Activated CD8-positive, alpha-beta T cell treated with anti-CD3 and anti-CD28 coated beads, Interleukin-2, amount 10 ng/mL, durations not matched to agents 7 days and 5 days (primary cell): ENCODE data around the gene GNAT1. TPM values are rescaled to one million over a fixed set of nuclear protein-coding genes. Genes with fewer than 3 reads are reported as not detected.
"Not testable (repeated sequence)": the region's sequence is repeated elsewhere in the genome, so short reads cannot be mapped to it uniquely, and the experiment has no call there.

Experiments
- ATAC-seq: fragments of 150-1000 bp; cut with Tn5 transposase; one replicate; pipeline ENCODE4 v1.10.0; 2021; ENCODE audit warnings: moderate library complexity
- CTCF ChIA-PET: fragments of 350-600 bp; sonication (Branson Sonifier 250); formaldehyde crosslinking; loops from one replicate; lab custom pipeline; 2021; ENCODE audit warnings: antibody characterized with exemption; lab: Charles Lee
- POLR2A ChIA-PET: fragments of 350-600 bp; sonication (Branson Sonifier 250); formaldehyde crosslinking; loops from one replicate; lab custom pipeline; 2021; ENCODE audit warnings: antibody characterized with exemption; lab: Charles Lee
- DNase-seq: peaks from one replicate; pipeline ENCODE4 v3.0.0-alpha.2; 2020
- H3K27ac Mint-ChIP-seq: one replicate; pipeline ENCODE4 v1.8.0; 2021; ENCODE audit warnings: mild to moderate bottlenecking, mixed read lengths
- H3K27me3 Mint-ChIP-seq: one replicate; pipeline ENCODE4 v1.8.0; 2021; ENCODE audit warnings: low read depth, mixed read lengths
- H3K36me3 Mint-ChIP-seq: one replicate; pipeline ENCODE4 v1.8.0; 2021; ENCODE audit warnings: low read depth, mixed read lengths
- H3K4me1 Mint-ChIP-seq: one replicate; pipeline ENCODE4 v1.8.0; 2021; ENCODE audit warnings: low read depth, mixed read lengths
- H3K4me3 Mint-ChIP-seq: one replicate; pipeline ENCODE4 v1.8.0; 2021; ENCODE audit warnings: mild to moderate bottlenecking, mixed read lengths
- H3K9me3 Mint-ChIP-seq: one replicate; pipeline ENCODE4 v1.8.0; 2022; ENCODE audit warnings: mixed read lengths; ENCODE audit not compliant: insufficient read depth
- total RNA-seq, 2 experiments: library from RNA; stranded (reverse); gene quantifications; one replicate each; pipeline ENCODE4 v1.2.3, GENCODE V29; 2021

GNAT1 gene
- total RNA-seq, 2 experiments from 2014 or later: not detected

GRCh38 chr3:50237754-50238548, 46.5 kb downstream of the GNAT1 start:
- ChIA-PET CTCF (interaction anchor here (0.7 to 6.7 kb wide), 4 partner anchors 7 to 43 kb away, joined by 3 to 122 read pairs (median 4); no protein-coding TSS in a partner anchor), POLR2A (interaction anchor here (0.7 to 3.6 kb wide), 7 partner anchors 9 to 103 kb away, joined by 3 to 24 read pairs (median 5); partner anchors contain the start of genes HYAL3, NAA80 and RASSF1)
- no peaks in the 10 kb centered on the region for H3K27me3 Mint-ChIP-seq
- peaks cover 63% of the 10 kb centered on the region for H3K4me1 Mint-ChIP-seq
- no peaks in the 10 kb centered on the region for H3K9me3 Mint-ChIP-seq
- peak; percentile 93 for DNase-seq
- H3K27ac Mint-ChIP-seq: peak overlapping the region; percentile 93
- H3K36me3 Mint-ChIP-seq: peaks cover 48% of the 10 kb centered on the region
- H3K4me3 Mint-ChIP-seq: peak overlapping the region; percentile 99
- peak; percentile 56 for ATAC-seq

- Mint-ChIP-seq H3K9me3 (no peaks in the 10 kb centered on the region), H3K36me3 (peaks cover 50% of the 10 kb centered on the region), H3K4me3 (peak overlapping the region; percentile 99), H3K27ac (peak overlapping the region; percentile 93), H3K27me3 (no peaks in the 10 kb centered on the region), H3K4me1 (peaks cover 67% of the 10 kb centered on the region)
- no peak for DNase-seq
- CTCF ChIA-PET: interaction anchor here (1.0 to 6.7 kb wide), 2 partner anchors 6 to 44 kb away, joined by 3 to 122 read pairs; no protein-coding TSS in a partner anchor
- POLR2A ChIA-PET: interaction anchor here (1.0 to 3.6 kb wide), 4 partner anchors 8 to 61 kb away, joined by 3 to 24 read pairs (median 12); partner anchors contain the start of genes HYAL3 and NAA80
- ATAC-seq: no peak
These were observed 47.2 kb downstream of the GNAT1 start for GRCh38 chr3:50238549-50239026.

- no peaks in the 10 kb centered on the region for H3K9me3 Mint-ChIP-seq
- ATAC-seq (no peak), DNase-seq (no peak)
- H3K4me1 Mint-ChIP-seq: peaks cover 72% of the 10 kb centered on the region
- H3K27me3 Mint-ChIP-seq: no peaks in the 10 kb centered on the region
- H3K27ac Mint-ChIP-seq: peak overlapping the region; percentile 93
- CTCF ChIA-PET: interaction anchor here (0.8 to 0.9 kb wide), 2 partner anchors 13 to 45 kb away, joined by 3 to 4 read pairs; no protein-coding TSS in a partner anchor
- POLR2A ChIA-PET: no interaction called here
- peak overlapping the region; percentile 99 for H3K4me3 Mint-ChIP-seq
- H3K36me3 Mint-ChIP-seq: peaks cover 57% of the 10 kb centered on the region
These were observed 48.2 kb downstream of the GNAT1 start for GRCh38 chr3:50239649-50240048.

- Mint-ChIP-seq H3K4me1 (peaks cover 76% of the 10 kb centered on the region), H3K36me3 (peaks cover 59% of the 10 kb centered on the region), H3K9me3 (no peaks in the 10 kb centered on the region), H3K27me3 (no peaks in the 10 kb centered on the region), H3K27ac (peak overlapping the region; percentile 95), H3K4me3 (peak overlapping the region; percentile 71)
- ChIA-PET POLR2A (interaction anchor here (1.0 to 4.0 kb wide), 3 partner anchors 13 to 96 kb away, joined by 3 to 17 read pairs (median 4); partner anchors contain the start of gene IFRD2), CTCF (interaction anchor here (1.0 to 4.1 kb wide), 2 partner anchors 13 to 46 kb away, joined by 3 to 55 read pairs; no protein-coding TSS in a partner anchor)
- DNase-seq (no peak), ATAC-seq (no peak)
These were observed 49.8 kb downstream of the GNAT1 start for GRCh38 chr3:50241163-50241562.

GRCh38 chr3:50241713-50242380, 50.4 kb downstream of the GNAT1 start:
- CTCF ChIA-PET: interaction anchor here (0.5 to 4.1 kb wide), 5 partner anchors 14 to 303 kb away, joined by 3 to 55 read pairs (median 3); no protein-coding TSS in a partner anchor
- ATAC-seq: no peak
- POLR2A ChIA-PET: interaction anchor here (1.0 to 4.0 kb wide), 4 partner anchors 14 to 96 kb away, joined by 3 to 17 read pairs (median 4); partner anchors contain the start of gene IFRD2
- peaks cover 57% of the 10 kb centered on the region for H3K36me3 Mint-ChIP-seq
- H3K27me3 Mint-ChIP-seq: no peaks in the 10 kb centered on the region
- H3K4me1 Mint-ChIP-seq: peaks cover 83% of the 10 kb centered on the region
- H3K9me3 Mint-ChIP-seq: no peaks in the 10 kb centered on the region
- DNase-seq: peak; percentile 43
- peak overlapping the region; percentile 95 for H3K27ac Mint-ChIP-seq
- peak overlapping the region; percentile 71 for H3K4me3 Mint-ChIP-seq

- no peak for ATAC-seq
- H3K4me1 Mint-ChIP-seq: peaks cover 88% of the 10 kb centered on the region
- peaks cover 55% of the 10 kb centered on the region for H3K36me3 Mint-ChIP-seq
- ChIA-PET CTCF (interaction anchor here (0.9 to 5.0 kb wide), 7 partner anchors 7 to 79 kb away, joined by 3 to 122 read pairs (median 10); partner anchors contain the start of gene GNAI2), POLR2A (interaction anchor here (1.0 to 4.0 kb wide), 2 partner anchors 14 to 48 kb away, joined by 3 to 17 read pairs; no protein-coding TSS in a partner anchor)
- peak overlapping the region; percentile 95 for H3K27ac Mint-ChIP-seq
- no peaks in the 10 kb centered on the region for H3K27me3 Mint-ChIP-seq
- H3K4me3 Mint-ChIP-seq: peak overlapping the region; percentile 71
- no peaks in the 10 kb centered on the region for H3K9me3 Mint-ChIP-seq
- DNase-seq: peak; percentile 35
These were observed 51.0 kb downstream of the GNAT1 start for GRCh38 chr3:50242381-50242770.

- ATAC-seq (no peak), DNase-seq (peak; percentile 52)
- Mint-ChIP-seq H3K27me3 (no peaks in the 10 kb centered on the region), H3K9me3 (no peaks in the 10 kb centered on the region), H3K27ac (peak overlapping the region; percentile 95), H3K4me1 (peaks cover 88% of the 10 kb centered on the region), H3K36me3 (peaks cover 51% of the 10 kb centered on the region), H3K4me3 (peak overlapping the region; percentile 71)
- ChIA-PET CTCF (interaction anchor here (0.6 to 5.0 kb wide), 11 partner anchors 8 to 409 kb away, joined by 3 to 122 read pairs (median 6); partner anchors contain the start of gene GNAI2), POLR2A (interaction anchor here (1.1 to 4.0 kb wide), 2 partner anchors 15 to 49 kb away, joined by 3 to 17 read pairs; partner anchors contain the start of gene IFRD2)
These were observed 51.6 kb downstream of the GNAT1 start for GRCh38 chr3:50242851-50243542.

GRCh38 chr3:50243543-50243895, 52.1 kb downstream of the GNAT1 start:
- CTCF ChIA-PET: interaction anchor here (0.6 to 5.0 kb wide), 11 partner anchors 8 to 408 kb away, joined by 3 to 122 read pairs (median 6); partner anchors contain the start of gene GNAI2
- no peak for ATAC-seq

GRCh38 chr3:50244813-50245212, 53.4 kb downstream of the GNAT1 start:
- Mint-ChIP-seq H3K4me3 (peak overlapping the region; percentile 76), H3K36me3 (peaks cover 41% of the 10 kb centered on the region), H3K27ac (peak overlapping the region; percentile 91), H3K4me1 (peaks cover 83% of the 10 kb centered on the region)
- not testable (repeated sequence) for H3K9me3 Mint-ChIP-seq, DNase-seq, H3K27me3 Mint-ChIP-seq, ATAC-seq
- ChIA-PET CTCF (interaction anchor here (1.8 to 5.0 kb wide), 3 partner anchors 10 to 19 kb away, joined by 6 to 122 read pairs (median 55); partner anchors contain the start of gene GNAI2), POLR2A (interaction anchor here (2.7 to 4.0 kb wide), 2 partner anchors 17 kb away, joined by 17 to 23 read pairs; no protein-coding TSS in a partner anchor)

More at GRCh38 chr3:50243543-50243895, 52.1 kb downstream of the GNAT1 start:
- H3K4me1 Mint-ChIP-seq: peaks cover 89% of the 10 kb centered on the region
- no peak overlapping the region for H3K4me3 Mint-ChIP-seq
- no peaks in the 10 kb centered on the region for H3K9me3 Mint-ChIP-seq
- peak overlapping the region; percentile 95 for H3K27ac Mint-ChIP-seq
- H3K27me3 Mint-ChIP-seq: no peaks in the 10 kb centered on the region
- no peak for DNase-seq
- POLR2A ChIA-PET: interaction anchor here (0.6 to 4.0 kb wide), 3 partner anchors 8 to 48 kb away, joined by 3 to 17 read pairs (median 3); partner anchors contain the start of genes GNAI2 and IFRD2
- H3K36me3 Mint-ChIP-seq: peaks cover 48% of the 10 kb centered on the region

- POLR2A ChIA-PET: interaction anchor here (2.7 kb wide), 1 partner anchor 17 kb away, joined by 23 read pairs; no protein-coding TSS in a partner anchor
- Mint-ChIP-seq H3K27me3 (no peaks in the 10 kb centered on the region), H3K27ac (peak overlapping the region; percentile 91), H3K4me3 (peak overlapping the region; percentile 76), H3K9me3 (no peaks in the 10 kb centered on the region), H3K4me1 (peaks cover 78% of the 10 kb centered on the region), H3K36me3 (peaks cover 41% of the 10 kb centered on the region)
- CTCF ChIA-PET: interaction anchor here (5.0 kb wide), 1 partner anchor 10 kb away, joined by 122 read pairs; the partner anchor contains the start of gene GNAI2
- ATAC-seq (no peak), DNase-seq (no peak)
These were observed 53.9 kb downstream of the GNAT1 start for GRCh38 chr3:50245251-50245745.
